Vagina (tissue), 2 donors: ENCODE measurements around the gene PHRF1.

Source experiments
- POLR2A ChIP-seq, 2 donors: fragments of 450-650 bp; IDR thresholded peaks; one replicate each; pipeline ENCODE4 v1.6.1; 2017; ENCODE audit warnings: antibody characterized with exemption in 2 of 2, mild to moderate bottlenecking in 2 of 2, moderate library complexity in 2 of 2
- TF ChIP-seq, protein P1 (sequence below), 3 experiments: fragments of 450-650 bp in 2 of 3; fragments of 200-600 bp in 1 of 3; sonication (generic) in 1 of 3; IDR thresholded peaks; one replicate each; pipeline ENCODE4 v1.5.1; 2017 to 2019; ENCODE audit warnings: antibody characterized with exemption in 3 of 3, mild to moderate bottlenecking in 2 of 3, moderate library complexity in 2 of 3

DNA sequence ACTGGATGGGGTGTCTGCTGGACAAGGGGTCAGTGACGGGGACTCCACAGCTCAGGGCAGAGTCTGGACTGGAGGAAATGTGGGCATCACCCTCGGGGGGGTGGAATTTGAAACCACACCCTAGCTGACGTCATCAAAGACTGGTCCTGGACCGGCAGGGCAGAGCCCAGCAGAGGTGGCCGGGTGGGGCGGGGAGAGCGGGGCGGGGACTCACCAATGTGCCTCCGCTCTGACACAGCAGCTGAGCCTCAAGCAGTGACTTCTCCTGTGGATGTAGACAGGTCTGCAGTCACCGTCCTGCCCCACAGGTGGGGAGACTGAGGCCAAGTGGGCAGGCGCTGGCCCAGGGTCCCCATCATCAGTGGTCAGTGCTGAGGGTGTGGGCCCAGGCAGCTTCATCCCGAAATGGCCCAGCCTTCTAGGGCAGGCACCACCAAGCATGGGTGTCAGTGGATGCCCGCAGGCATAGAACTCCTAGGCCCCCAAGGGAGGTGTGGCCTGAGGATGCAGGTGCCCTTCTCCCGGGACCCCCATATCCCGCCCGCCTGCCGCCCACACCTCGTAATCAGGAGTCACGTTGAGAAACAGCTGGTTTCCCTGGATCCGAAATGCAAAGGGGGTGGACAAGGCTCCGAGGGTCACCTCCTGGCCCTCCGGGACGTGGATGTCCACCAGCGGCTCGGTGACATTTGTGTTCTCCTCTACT, 47.9 kb downstream of the PHRF1 start:
- TF ChIP-seq, protein P1, sequence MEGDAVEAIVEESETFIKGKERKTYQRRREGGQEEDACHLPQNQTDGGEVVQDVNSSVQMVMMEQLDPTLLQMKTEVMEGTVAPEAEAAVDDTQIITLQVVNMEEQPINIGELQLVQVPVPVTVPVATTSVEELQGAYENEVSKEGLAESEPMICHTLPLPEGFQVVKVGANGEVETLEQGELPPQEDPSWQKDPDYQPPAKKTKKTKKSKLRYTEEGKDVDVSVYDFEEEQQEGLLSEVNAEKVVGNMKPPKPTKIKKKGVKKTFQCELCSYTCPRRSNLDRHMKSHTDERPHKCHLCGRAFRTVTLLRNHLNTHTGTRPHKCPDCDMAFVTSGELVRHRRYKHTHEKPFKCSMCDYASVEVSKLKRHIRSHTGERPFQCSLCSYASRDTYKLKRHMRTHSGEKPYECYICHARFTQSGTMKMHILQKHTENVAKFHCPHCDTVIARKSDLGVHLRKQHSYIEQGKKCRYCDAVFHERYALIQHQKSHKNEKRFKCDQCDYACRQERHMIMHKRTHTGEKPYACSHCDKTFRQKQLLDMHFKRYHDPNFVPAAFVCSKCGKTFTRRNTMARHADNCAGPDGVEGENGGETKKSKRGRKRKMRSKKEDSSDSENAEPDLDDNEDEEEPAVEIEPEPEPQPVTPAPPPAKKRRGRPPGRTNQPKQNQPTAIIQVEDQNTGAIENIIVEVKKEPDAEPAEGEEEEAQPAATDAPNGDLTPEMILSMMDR (IDR thresholded peaks at IDR 0.05) = no peak
- TF ChIP-seq POLR2A (IDR thresholded peaks at IDR 0.05) = no peak
